ENCODE data around the gene TMOD4. TPM values are rescaled to one million over a fixed set of nuclear protein-coding genes. Genes with fewer than 3 reads are reported as not detected.

Gene TMOD4
- total and polyA plus RNA-seq, 10 of the 15 experiments (the other 5 are each of a cell fraction or from before 2014, with no cell fraction given) = 0.30 to 1.2 (median 0.50) TPM; not detected in 1

- Histone ChIP-seq H3K4me1 (ENCODE audit: control insufficient read depth, insufficient read depth, low read length) (no peaks in the 10 kb centered on the region; the same call in 1 of the 2 replicates), H4K20me1 (ENCODE audit: control insufficient read depth, insufficient read depth) (no peaks in the 10 kb centered on the region; the same call in 1 of the 2 replicates), H3K9me3 (replicated peaks; ENCODE audit: control insufficient read depth, insufficient read depth, low read length) (no peaks in the 10 kb centered on the region), H2AFZ (ENCODE audit: control insufficient read depth, low read depth, low read length) (no peak overlapping the region), H3K36me3 (ENCODE audit: control insufficient read depth in 2 of 2, insufficient read depth in 2 of 2, low read length in 1 of 2) (no peaks in the 10 kb centered on the region), H3K4me2 (ENCODE audit: control insufficient read depth, insufficient read depth) (no peak overlapping the region), H3K4me3 (no peak overlapping the region), H3K27ac (ENCODE audit: control insufficient read depth, insufficient read depth) (no peak overlapping the region), H3K79me2 (ENCODE audit: control insufficient read depth, insufficient read depth, low read length) (no peaks in the 10 kb centered on the region), H3K9ac (ENCODE audit: control insufficient read depth, insufficient read depth, low read length) (no peak overlapping the region), H3K27me3 (replicated peaks in 1 of 2; ENCODE audit: control insufficient read depth in 2 of 2, insufficient read depth in 2 of 2, low read length in 1 of 2) (peaks cover 0 to 8% of the 10 kb centered on the region in 2 experiments)
- ChIA-PET CTCF (interaction anchor here (1.3 to 3.2 kb wide), 2 partner anchors 11 to 44 kb away, joined by 6 to 16 read pairs; no protein-coding TSS in a partner anchor), POLR2A (interaction anchor here (0.6 to 0.8 kb wide), 3 partner anchors 65 to 164 kb away, joined by 5 to 8 read pairs (median 6); no protein-coding TSS in a partner anchor), RAD21 (ENCODE audit: unreplicated experiment) (interaction anchor here (2.7 kb wide), 1 partner anchor 11 kb away, joined by 13 read pairs; no protein-coding TSS in a partner anchor), SMC1A (ENCODE audit: uncharacterized antibody, unreplicated experiment) (interaction anchor here (0.8 kb wide), 1 partner anchor 44 kb away, joined by 3 read pairs; no protein-coding TSS in a partner anchor)
- DNase-seq (ENCODE audit: low read depth, low spot score) (no peak), ATAC-seq (no peak), FAIRE-seq (no peak)
- intact Hi-C loops (cut with micrococcal nuclease; ENCODE audit: unreplicated experiment) (no loop called here), in situ Hi-C loops (cut with MboI) (no loop called here)
- 0% methylated on average over 5 of the region's 5 CpGs for WGBS (ENCODE audit: insufficient coverage, insufficient replicate concordance, low lambda C conversion rate, missing lambda C conversion rate)
- TF ChIP-seq ZBED1 (IDR thresholded peaks at IDR 0.05; ENCODE audit: borderline replicate concordance) (no peak), ZBTB40 (IDR thresholded peaks at IDR 0.05; ENCODE audit: borderline replicate concordance) (no peak), SIN3A (IDR thresholded peaks at IDR 0.05; ENCODE audit: low read depth, low read length) (no peak), YY1 (IDR thresholded peaks at IDR 0.05; ENCODE audit: low read depth, low read length) (no peak), HDGF (IDR thresholded peaks at IDR 0.05) (no peak), SUPT20H (IDR thresholded peaks at IDR 0.05; ENCODE audit: borderline replicate concordance, control insufficient read depth, low read depth, low read length) (no peak), RB1 (IDR thresholded peaks at IDR 0.05; ENCODE audit: borderline replicate concordance) (no peak), HDAC2 (IDR thresholded peaks at IDR 0.05) (no peak), CHD1 (IDR thresholded peaks at IDR 0.05; ENCODE audit: low read depth, low read length) (no peak), ESRRA (IDR thresholded peaks at IDR 0.05; ENCODE audit: low read length) (no peak), KAT2A (conservative IDR thresholded peaks at IDR 0.05; ENCODE audit: control insufficient read depth, low read depth, low read length) (no peak), ZNF622 (IDR thresholded peaks at IDR 0.05) (no peak), JUND (IDR thresholded peaks at IDR 0.05; ENCODE audit: low read depth, low read length) (no peak), ZSCAN29 (IDR thresholded peaks at IDR 0.05) (no peak), NFXL1 (IDR thresholded peaks at IDR 0.05; ENCODE audit: borderline replicate concordance) (no peak)
- BruUV-seq (replicated peaks) = no TSS peak
Observed at GRCh38 chr1:151143986-151144385, 31.8 kb downstream of the TMOD4 start.

Data from GM12878 (cell line).